PC-9 (cell line): ENCODE data around the gene SLC6A6. TPM values are rescaled to one million over a fixed set of nuclear protein-coding genes. Genes with fewer than 3 reads are reported as not detected.

Experiments used
- BruUV-seq: library from RNA; stranded (reverse); fragments of 400-500 nt; replicated peaks from 2 replicates; lab custom pipeline; 2021; lab: Mats Ljungman, UMichigan
- CTCF ChIA-PET: fragments of 300-600 bp; sonication (Branson Sonifier 250); formaldehyde crosslinking; loops from one replicate; lab custom pipeline; 2022; ENCODE audit warnings: antibody characterized with exemption; lab: Charles Lee
- POLR2A ChIA-PET: fragments of 300-600 bp; sonication (Branson Sonifier 250); formaldehyde crosslinking; loops from one replicate; lab custom pipeline; 2022; ENCODE audit warnings: antibody characterized with exemption; ENCODE audit not compliant: unreplicated experiment; lab: Charles Lee
- DNase-seq, 2 experiments: peaks; one replicate each; pipeline versions ENCODE4 v3.0.0 to v3.0.0-alpha.2; 2015 to 2022; ENCODE audit warnings: mixed read lengths in 1 of 2
- H2AFZ ChIP-seq: fragments of 200-600 bp; sonication (generic); 2 replicates; pipeline ENCODE4 v1.8.1; 2017; ENCODE audit warnings: antibody characterized with exemption
- H3F3A ChIP-seq: fragments of 200-600 bp; sonication (generic); 2 replicates; pipeline ENCODE4 v1.8.1; 2017; ENCODE audit warnings: antibody characterized with exemption, mild to moderate bottlenecking, low read depth; ENCODE audit not compliant: insufficient read depth
- H3K27ac ChIP-seq: fragments of 200-600 bp; sonication (generic); 2 replicates; pipeline ENCODE4 v1.6.1; 2016; ENCODE audit warnings: mixed run types
- H3K27me3 ChIP-seq: fragments of 200-600 bp; sonication (generic); 2 replicates; pipeline ENCODE4 v1.6.1; 2016; ENCODE audit warnings: low read depth, mixed run types; ENCODE audit not compliant: insufficient read depth
- H3K36me3 ChIP-seq: fragments of 200-600 bp; sonication (generic); 2 replicates; pipeline ENCODE4 v1.6.1; 2016; ENCODE audit warnings: low read depth, mixed run types
- H3K4me1 ChIP-seq: fragments of 200-600 bp; sonication (generic); replicated peaks from 2 replicates; pipeline ENCODE4 v1.6.1; 2016; ENCODE audit warnings: mixed run types; ENCODE audit not compliant: insufficient read depth
- H3K4me2 ChIP-seq: fragments of 200-600 bp; sonication (generic); 2 replicates; pipeline ENCODE4 v1.6.1; 2017; ENCODE audit warnings: mixed run types
- H3K4me3 ChIP-seq: fragments of 200-600 bp; sonication (generic); 2 replicates; pipeline ENCODE4 v1.6.1; 2016; ENCODE audit warnings: mixed run types
- H3K79me2 ChIP-seq: fragments of 200-600 bp; sonication (generic); 2 replicates; pipeline ENCODE4 v1.6.1; 2017; ENCODE audit warnings: low read depth, mixed run types
- H3K9me2 ChIP-seq: fragments of 200-600 bp; sonication (generic); 2 replicates; pipeline ENCODE4 v1.8.1; 2017; ENCODE audit warnings: mild to moderate bottlenecking; ENCODE audit not compliant: insufficient read depth
- H3K9me3 ChIP-seq: fragments of 200-600 bp; sonication (generic); 2 replicates; pipeline ENCODE4 v1.8.1; 2016; ENCODE audit warnings: low read depth; ENCODE audit not compliant: insufficient read depth
- H4K20me1 ChIP-seq: fragments of 200-600 bp; sonication (generic); 2 replicates; pipeline ENCODE4 v1.8.1; 2017; ENCODE audit not compliant: insufficient read depth
- CTCF ChIP-seq: fragments of 200-600 bp; sonication (generic); conservative IDR thresholded peaks from 2 replicates; pipeline ENCODE4 v1.6.1; 2017; ENCODE audit warnings: mixed run types, antibody characterized with exemption, mild to moderate bottlenecking, moderate library complexity
- EZH2 ChIP-seq: fragments of 200-600 bp; sonication (generic); IDR thresholded peaks from 2 replicates; pipeline ENCODE4 v1.8.0; 2017; ENCODE audit warnings: antibody characterized with exemption, low read depth
- intact Hi-C: fragments of 100-400 bp; cut with micrococcal nuclease; formaldehyde crosslinking; loops from one replicate; pipeline ENCODE4 v1.10.0; 2022; ENCODE audit not compliant: unreplicated experiment
- total RNA-seq: library from RNA; stranded (reverse); gene quantifications from 2 replicates; pipeline ENCODE4 v1.2.3, GENCODE V29; 2021

The SLC6A6 gene
- total RNA-seq, 1 experiment from 2014 or later: 122 TPM

GRCh38 chr3:14388201-14388600 is 14.2 kb upstream of the SLC6A6 start:
- Histone ChIP-seq H3F3A (peaks cover 14% of the 10 kb centered on the region), H3K4me2 (no peak overlapping the region), H4K20me1 (no peaks in the 10 kb centered on the region), H3K9me2 (no peaks in the 10 kb centered on the region), H3K9me3 (no peaks in the 10 kb centered on the region), H3K4me3 (no peak overlapping the region), H3K27ac (no peak overlapping the region), H3K36me3 (no peaks in the 10 kb centered on the region), H3K4me1 (peaks cover 26% of the 10 kb centered on the region), H2AFZ (no peak overlapping the region), H3K79me2 (no peaks in the 10 kb centered on the region), H3K27me3 (no peaks in the 10 kb centered on the region)
- no peak for DNase-seq
- POLR2A ChIA-PET: interaction anchor here (0.7 kb wide), 1 partner anchor 13 kb away, joined by 3 read pairs; no protein-coding TSS in a partner anchor
- intact Hi-C loops: no loop called here
- CTCF ChIA-PET: no interaction called here
- TF ChIP-seq EZH2: no peak
- TF ChIP-seq CTCF: no peak
- BruUV-seq: no TSS peak

- intact Hi-C loops: no loop called here
- CTCF ChIA-PET: no interaction called here
These were observed 13.2 kb upstream of the SLC6A6 start for GRCh38 chr3:14389166-14389606.

GRCh38 chr3:14389716-14390115 is 12.7 kb upstream of the SLC6A6 start:
- H3K27me3 ChIP-seq: no peaks in the 10 kb centered on the region
- POLR2A ChIA-PET: no interaction called here
- H3K4me1 ChIP-seq: peaks cover 22% of the 10 kb centered on the region
- intact Hi-C loops: no loop called here
- H3K9me2 ChIP-seq: no peaks in the 10 kb centered on the region
- no peak for TF ChIP-seq CTCF
- no peak for TF ChIP-seq EZH2
- no peaks in the 10 kb centered on the region for H4K20me1 ChIP-seq
- no peak overlapping the region for H3K4me2 ChIP-seq
- H3F3A ChIP-seq: peaks cover 21% of the 10 kb centered on the region
- no peak overlapping the region for H3K27ac ChIP-seq
- H3K36me3 ChIP-seq: no peaks in the 10 kb centered on the region
- CTCF ChIA-PET: no interaction called here
- H3K79me2 ChIP-seq: no peaks in the 10 kb centered on the region
- H3K4me3 ChIP-seq: no peak overlapping the region
- no peaks in the 10 kb centered on the region for H3K9me3 ChIP-seq
- TSS peak; percentile 85 for BruUV-seq
- H2AFZ ChIP-seq: no peak overlapping the region
- no peak for DNase-seq

More at GRCh38 chr3:14389166-14389606, 13.2 kb upstream of the SLC6A6 start:
- Histone ChIP-seq H3K4me1 (peaks cover 26% of the 10 kb centered on the region), H3K27me3 (no peaks in the 10 kb centered on the region), H4K20me1 (no peaks in the 10 kb centered on the region), H3K36me3 (no peaks in the 10 kb centered on the region), H3K9me2 (no peaks in the 10 kb centered on the region), H2AFZ (no peak overlapping the region), H3K79me2 (no peaks in the 10 kb centered on the region), H3K4me2 (no peak overlapping the region), H3K4me3 (no peak overlapping the region), H3F3A (peaks cover 21% of the 10 kb centered on the region), H3K9me3 (no peaks in the 10 kb centered on the region), H3K27ac (no peak overlapping the region)
- POLR2A ChIA-PET: no interaction called here
- BruUV-seq: no TSS peak
- TF ChIP-seq EZH2: no peak
- TF ChIP-seq CTCF: no peak
- DNase-seq: no peak
